ENCODE data around the gene MISP3.

MISP3 gene

DNA sequence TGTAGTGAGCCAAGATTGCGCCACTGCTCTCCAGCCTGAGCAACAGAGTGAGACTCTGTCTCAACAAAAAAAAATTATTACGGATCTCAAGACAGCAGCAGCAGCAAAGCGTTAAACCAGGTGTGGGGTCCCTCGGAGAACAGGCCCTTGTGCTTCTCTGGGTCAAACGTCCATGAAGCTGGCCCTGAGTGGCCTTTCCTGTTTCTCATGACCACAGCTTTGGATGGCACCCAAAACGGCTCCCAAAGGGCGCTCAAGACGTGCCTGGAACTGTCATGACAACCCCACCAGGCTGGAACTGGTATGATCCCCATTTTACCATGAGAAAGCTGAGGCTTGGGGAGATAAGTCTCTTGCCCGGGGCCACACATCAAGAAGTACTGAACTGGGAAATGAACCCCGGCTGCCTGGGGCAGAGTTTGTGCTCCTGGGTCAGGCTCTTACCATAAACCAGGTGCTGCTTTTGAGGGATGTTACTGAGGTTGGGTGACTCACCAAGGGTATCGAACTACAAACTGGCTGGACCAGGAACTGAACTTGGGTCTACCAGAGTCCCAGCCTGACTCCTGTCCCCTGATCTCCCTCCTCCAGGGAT, 29.6 kb downstream of the MISP3 start:
- no peak for DNase-seq (ENCODE audit: low read depth in 3 of 3)

DNA sequence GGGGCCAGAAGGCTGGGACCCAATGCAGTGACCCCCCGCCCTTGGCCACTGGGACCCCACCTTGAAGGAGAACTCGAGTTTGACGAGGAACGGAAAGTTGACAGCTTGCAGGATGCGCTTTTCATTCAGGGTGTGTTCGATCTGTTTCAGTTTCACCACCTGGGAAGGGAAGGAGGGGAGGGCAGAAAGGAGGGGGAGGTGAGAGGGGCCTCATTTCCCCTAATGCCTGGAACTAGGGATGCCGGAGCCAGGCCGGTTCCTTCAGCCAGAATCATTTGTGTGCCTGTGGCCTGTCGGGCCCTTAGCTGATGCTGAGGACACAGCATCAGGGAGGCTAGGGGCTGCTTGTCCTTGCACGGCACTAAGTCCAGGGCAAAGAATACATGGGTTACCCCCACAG, 30.2 kb downstream of the MISP3 start:
- no peak for DNase-seq (ENCODE audit: low read depth in 3 of 3)

- no peak for DNase-seq (ENCODE audit: low read depth in 3 of 3)
Observed at GRCh38 chr19:14103310-14103709, 30.7 kb downstream of the MISP3 start.

DNA sequence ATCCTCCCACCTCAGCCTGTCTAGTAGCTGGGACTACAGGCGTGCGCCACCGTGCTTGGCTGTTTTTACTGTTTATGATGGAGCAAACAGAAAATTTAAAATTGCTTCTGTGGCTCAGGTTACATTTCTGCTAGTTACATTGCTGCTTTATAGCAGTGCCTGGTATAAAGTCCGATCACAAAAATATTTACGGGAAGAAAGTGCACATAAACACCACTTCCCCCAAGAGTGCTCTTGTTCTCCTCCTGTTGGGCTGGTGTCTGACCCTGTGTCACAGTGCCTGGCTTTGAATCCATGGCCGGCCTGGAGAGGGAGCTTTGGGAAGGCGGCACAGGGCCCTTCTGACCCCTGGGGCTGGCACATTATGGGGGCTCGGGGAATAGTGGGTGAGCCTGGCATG, 33.1 kb downstream of the MISP3 start:
- DNase-seq (ENCODE audit: low read depth in 3 of 3), result no peak

DNA sequence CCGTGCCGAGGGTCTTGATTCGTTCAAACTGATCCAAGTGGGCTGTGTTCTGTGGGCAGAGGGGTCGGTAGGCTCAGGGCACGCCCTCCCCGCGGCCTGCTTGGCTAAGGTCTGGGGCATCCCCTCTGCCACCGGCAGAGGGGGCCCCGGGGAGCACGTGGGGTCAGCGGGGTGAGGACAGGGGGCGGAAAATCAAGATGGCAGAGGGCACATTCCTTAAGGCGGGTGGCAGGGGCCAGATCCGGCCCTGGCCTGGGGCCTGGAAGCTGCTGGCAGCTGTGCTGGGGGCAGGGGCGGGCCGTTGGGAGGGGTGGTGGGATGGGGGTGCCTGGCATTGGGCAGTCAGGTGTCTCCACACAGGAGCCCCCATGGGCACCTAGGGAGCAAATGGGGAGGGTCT, 34.3 kb downstream of the MISP3 start:
- no peak for DNase-seq (ENCODE audit: low read depth in 3 of 3)

- DNase-seq (ENCODE audit: low read depth in 3 of 3), result no peak
Observed at GRCh38 chr19:14107581-14108461, 35.2 kb downstream of the MISP3 start.

GRCh38 chr19:14110650-14111049, 38.1 kb downstream of the MISP3 start:
- DNase-seq (ENCODE audit: low read depth in 3 of 3), result no peak

- DNase-seq (ENCODE audit: low read depth in 3 of 3), result no peak
Observed at GRCh38 chr19:14111486-14111885, 38.9 kb downstream of the MISP3 start.

- DNase-seq (ENCODE audit: low read depth in 3 of 3), result no peak
Observed at GRCh38 chr19:14112051-14112808, 39.6 kb downstream of the MISP3 start.

DNA sequence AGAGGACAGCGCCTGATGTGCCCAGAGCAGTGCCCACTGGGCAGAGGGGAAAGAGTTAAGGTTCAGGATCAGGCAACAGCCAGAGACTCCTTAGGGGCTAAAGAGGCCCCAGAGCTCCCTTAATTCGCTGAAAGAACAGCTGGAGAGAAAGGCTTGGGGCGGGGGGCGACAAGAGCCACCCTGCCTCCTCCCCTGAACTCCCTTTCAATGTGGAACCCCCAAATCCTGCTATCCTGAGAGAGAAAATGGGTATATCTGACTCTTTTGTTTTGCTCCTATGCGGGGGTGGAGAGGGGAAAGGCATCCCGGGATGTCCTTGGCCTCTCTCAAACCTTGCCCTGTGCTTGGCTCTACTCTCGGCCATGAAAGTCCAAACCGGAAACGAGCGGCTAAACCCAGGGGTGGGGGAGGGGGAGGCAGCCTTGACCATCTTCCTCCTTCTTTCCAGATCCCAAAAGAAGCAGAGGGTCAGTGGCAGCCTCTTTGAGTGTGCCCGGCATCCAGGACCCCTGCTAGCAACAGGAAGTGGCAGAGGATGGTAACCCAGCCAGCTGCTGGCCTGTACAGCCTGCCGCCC, 40.3 kb downstream of the MISP3 start:
- DNase-seq (ENCODE audit: low read depth in 3 of 3), result no peak

DNA sequence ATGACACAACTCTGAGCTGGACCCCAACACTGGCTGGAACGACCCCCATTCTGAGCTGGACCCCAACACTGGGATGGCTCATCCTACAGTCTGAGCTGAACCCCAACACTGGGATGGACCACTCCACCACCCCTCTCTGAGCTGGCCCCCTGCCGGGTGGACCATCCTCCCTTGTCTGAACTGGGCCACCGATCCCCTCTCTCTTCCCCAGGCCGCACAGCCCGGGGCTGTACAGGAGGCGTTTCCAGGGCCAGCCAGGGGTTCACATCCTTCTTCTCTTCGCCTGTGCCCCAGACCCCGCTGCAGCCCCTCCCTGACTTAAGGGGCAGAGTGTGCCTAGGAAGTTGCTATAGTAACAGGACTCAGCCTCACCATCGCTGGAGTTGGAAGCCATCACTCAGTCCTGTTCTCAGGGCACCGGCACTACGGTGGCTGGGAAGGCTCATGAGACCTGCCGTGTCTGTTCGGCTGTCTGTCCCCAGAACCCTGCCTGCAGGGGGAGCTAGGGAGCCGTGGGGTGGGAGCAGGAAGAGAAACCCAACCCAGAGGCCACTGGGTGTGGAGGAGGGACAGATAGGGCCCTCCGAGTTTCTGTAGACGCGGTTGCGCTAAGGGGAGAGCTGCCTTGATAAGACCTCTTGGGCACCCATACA, 41.3 kb downstream of the MISP3 start:
- peak in 1 of 3 experiments; percentile 24 for DNase-seq (ENCODE audit: low read depth in 3 of 3)

DNA sequence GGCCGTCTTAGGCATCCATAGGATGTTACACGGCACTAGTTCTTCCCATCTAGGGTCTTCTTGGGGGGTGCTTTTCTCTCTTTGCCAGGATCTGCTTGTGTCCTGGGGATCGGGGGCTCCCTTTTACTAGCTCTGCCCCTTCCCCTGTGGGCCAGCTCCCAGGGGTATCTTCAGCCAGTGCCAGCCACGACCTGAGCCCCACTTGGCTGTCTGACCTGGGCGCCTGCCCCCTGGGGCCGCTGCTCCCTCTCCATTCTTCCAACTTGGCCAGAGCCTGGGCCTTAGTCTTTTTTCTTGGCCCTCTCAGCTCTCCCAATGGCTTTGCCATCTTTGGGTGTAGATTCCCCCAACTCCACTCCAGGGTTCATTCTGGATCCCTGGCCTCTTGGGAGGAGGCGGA, 41.9 kb downstream of the MISP3 start:
- no peak for DNase-seq (ENCODE audit: low read depth in 3 of 3)

GRCh38 chr19:14114854-14115253, 42.3 kb downstream of the MISP3 start:
- DNase-seq (ENCODE audit: low read depth in 3 of 3), result peak; percentile 30 to 37 (median 31)

GRCh38 chr19:14115756-14116155, 43.2 kb downstream of the MISP3 start:
- no peak for DNase-seq (ENCODE audit: low read depth in 3 of 3)

DNA sequence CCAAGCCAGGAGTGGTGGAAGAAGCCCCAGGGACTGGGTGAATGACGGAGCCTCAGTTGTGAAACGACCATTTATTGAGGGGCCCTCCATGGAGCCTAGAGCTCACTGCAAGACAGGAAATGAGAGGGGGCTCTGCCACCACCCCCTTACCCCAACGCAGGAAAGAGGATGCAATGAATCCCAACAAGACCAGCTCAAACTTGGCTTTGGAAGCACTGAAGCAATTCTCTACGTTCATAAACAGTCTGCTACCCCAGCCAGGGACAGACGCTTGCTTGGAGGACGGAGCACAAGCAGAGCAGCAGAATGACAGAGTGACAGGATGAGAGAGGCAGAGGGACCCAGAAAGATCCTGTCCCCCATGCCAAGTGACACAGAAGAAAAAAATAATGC, 43.9 kb downstream of the MISP3 start:
- no peak for DNase-seq (ENCODE audit: low read depth in 3 of 3)

GRCh38 chr19:14116918-14117578, 44.5 kb downstream of the MISP3 start:
- DNase-seq (ENCODE audit: low read depth in 3 of 3), result no peak

DNA sequence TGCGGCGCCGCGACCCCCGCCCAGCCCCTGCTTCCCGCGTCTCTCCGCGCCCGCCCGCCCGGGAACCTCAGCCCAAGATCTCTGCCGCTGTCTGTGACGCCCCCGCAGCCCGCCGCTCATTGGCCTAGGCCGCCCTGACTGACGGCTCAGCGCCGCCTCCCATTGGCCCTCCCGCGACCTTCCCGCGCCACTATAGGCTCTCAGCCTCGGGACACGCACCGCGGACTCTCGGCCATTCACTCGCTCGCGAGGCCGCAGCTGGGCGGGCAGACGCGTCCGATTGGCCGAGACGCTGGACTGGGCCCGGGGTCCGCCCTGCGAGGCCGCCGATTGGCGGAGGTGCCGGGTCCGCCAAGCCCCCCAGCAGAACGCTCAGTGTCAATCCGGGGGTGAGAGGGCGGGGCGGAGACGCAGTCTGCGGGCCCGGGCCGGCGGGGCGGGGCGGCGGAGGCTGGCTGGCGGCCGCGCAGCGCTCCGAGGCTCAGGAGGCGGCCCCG, 45.1 kb downstream of the MISP3 start, which contains the start of gene PRKACA:
Gene PRKACA (minus strand): TSS at position 95 of the 497 bp plus-strand sequence. CDS start 215 bp downstream, outside the sequence.
- peak; percentile 95 to 97 (median 97) for DNase-seq (ENCODE audit: low read depth in 3 of 3)

DNA sequence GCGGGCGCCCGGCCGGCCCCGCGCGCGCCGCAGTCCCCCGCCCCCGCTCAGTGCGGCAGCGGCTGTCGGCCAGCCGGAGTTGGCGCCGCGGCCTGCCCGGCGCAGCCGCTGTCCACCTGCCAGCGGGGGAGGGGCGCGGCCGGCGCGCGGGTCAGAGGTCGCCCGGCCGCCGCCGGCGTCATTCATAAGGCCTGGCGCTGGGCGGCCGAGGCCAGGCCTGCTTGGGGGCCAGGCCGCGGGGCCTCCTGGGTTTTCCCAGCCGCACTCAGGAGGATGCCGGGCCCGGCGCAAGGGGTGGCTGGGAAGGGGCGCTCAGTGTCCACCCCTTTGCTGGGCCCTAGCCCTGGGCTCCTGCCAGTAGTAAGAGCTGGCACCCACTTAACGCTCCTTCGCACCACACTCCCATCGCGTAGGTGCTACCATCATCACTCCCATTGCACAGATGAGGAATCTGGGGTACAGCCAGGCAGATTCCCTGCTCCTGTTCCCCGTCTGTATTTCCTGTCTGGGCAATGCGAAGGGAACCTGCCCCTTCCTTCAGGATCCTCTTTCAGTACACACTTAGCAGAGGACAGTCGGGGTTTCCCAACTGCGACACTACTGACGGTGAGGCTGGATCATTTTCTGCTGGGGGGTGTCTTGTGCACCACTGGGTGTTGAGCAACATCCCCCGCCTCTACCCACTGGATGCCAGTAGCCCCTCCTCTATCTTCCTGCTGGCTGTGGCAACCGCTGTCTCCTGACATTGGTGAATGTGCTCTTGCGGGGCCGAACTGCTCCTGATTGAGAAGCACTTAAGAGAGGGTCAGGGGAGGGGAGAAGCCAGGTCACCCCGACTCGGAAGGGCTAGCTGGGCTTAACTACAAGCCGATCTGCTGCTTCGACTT, 45.8 kb downstream of the MISP3 start:
- DNase-seq (ENCODE audit: low read depth in 3 of 3), result no peak

GRCh38 chr19:14119146-14119545, 46.6 kb downstream of the MISP3 start:
- no peak for DNase-seq (ENCODE audit: low read depth in 3 of 3)

Measured in stimulated activated CD4-positive, alpha-beta T cell treated with anti-CD3 and anti-CD28 coated beads, TNF-alpha, amount 100 ng/mL, for 4 hours (primary cell).